ENCODE measurements around the gene CROCC.
"Not testable (repeated sequence)": the region's sequence is repeated elsewhere in the genome, so short reads cannot be mapped to it uniquely, and the experiment has no call there.

- not testable (repeated sequence) for TF ChIP-seq CTCF, POLR2A (IDR thresholded peaks at IDR 0.05)
Measured at GRCh38 chr1:16872152-16873075, 49.3 kb upstream of the CROCC start.
